ENCODE data around the gene PXDN.

DNA sequence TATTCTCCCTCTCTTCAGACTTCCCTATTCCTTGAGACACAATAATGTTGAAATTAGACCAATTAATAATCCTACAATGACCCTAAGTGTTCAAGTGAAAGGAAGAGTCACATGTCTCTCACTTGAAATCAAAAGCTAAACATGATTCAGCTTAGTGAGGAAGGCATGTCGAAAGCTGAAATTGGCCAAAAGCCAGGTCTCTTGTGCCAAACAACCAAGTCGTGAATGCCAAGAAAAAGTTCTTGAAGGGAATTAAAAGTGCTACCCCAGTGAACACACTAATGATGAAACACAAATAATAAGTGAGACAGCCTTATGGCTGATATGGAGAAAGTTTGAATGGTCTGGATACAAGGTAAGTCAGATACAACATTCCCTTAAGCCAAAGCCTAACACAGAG lies 115.4 kb downstream of the PXDN start:
- TF ChIP-seq CTCF (IDR thresholded peaks at IDR 0.05) = no peak
- TF ChIP-seq POLR2A (IDR thresholded peaks at IDR 0.05) = no peak

Measured in heart left ventricle (tissue), 13 donors.